ENCODE measurements around the gene SARS2. TPM values are rescaled to one million over a fixed set of nuclear protein-coding genes. Genes with fewer than 3 reads are reported as not detected.

SARS2 gene
- total RNA-seq, 1 donor from 2014 or later, result 61.3 TPM

- Mint-ChIP-seq H3K27ac (no peak overlapping the region), H3K27me3 (ENCODE audit: low read depth) (no peaks in the 10 kb centered on the region), H3K4me1 (peaks cover 17% of the 10 kb centered on the region), H3K9me3 (peaks cover 18% of the 10 kb centered on the region), H3K4me3 (peak overlapping the region; percentile 98), H3K36me3 (peaks cover 33% of the 10 kb centered on the region)
- TF ChIP-seq, protein P1, sequence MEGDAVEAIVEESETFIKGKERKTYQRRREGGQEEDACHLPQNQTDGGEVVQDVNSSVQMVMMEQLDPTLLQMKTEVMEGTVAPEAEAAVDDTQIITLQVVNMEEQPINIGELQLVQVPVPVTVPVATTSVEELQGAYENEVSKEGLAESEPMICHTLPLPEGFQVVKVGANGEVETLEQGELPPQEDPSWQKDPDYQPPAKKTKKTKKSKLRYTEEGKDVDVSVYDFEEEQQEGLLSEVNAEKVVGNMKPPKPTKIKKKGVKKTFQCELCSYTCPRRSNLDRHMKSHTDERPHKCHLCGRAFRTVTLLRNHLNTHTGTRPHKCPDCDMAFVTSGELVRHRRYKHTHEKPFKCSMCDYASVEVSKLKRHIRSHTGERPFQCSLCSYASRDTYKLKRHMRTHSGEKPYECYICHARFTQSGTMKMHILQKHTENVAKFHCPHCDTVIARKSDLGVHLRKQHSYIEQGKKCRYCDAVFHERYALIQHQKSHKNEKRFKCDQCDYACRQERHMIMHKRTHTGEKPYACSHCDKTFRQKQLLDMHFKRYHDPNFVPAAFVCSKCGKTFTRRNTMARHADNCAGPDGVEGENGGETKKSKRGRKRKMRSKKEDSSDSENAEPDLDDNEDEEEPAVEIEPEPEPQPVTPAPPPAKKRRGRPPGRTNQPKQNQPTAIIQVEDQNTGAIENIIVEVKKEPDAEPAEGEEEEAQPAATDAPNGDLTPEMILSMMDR (IDR thresholded peaks at IDR 0.05; ENCODE audit: unreplicated experiment), result no peak
- no peak for DNase-seq (ENCODE audit: low spot score in 2 of 2, unreplicated experiment in 2 of 2)
These were observed 2.0 kb upstream of the SARS2 start for GRCh38 chr19:38932425-38933179.

GRCh38 chr19:38931521-38931793 is 894 bp upstream of the SARS2 start:
- H3K27me3 Mint-ChIP-seq (ENCODE audit: low read depth), result no peaks in the 10 kb centered on the region
- H3K9me3 Mint-ChIP-seq, result peaks cover 18% of the 10 kb centered on the region
- peak overlapping the region; percentile 100 for H3K27ac Mint-ChIP-seq
- peak overlapping the region; percentile 98 for H3K4me3 Mint-ChIP-seq
- TF ChIP-seq, protein P1 (IDR thresholded peaks at IDR 0.05; ENCODE audit: unreplicated experiment), result no peak
- no peak for DNase-seq (ENCODE audit: low spot score in 2 of 2, unreplicated experiment in 2 of 2)
- peaks cover 33% of the 10 kb centered on the region for H3K36me3 Mint-ChIP-seq
- H3K4me1 Mint-ChIP-seq, result peaks cover 17% of the 10 kb centered on the region

- peak within 1 kb of the TSS; percentile 98 for H3K4me3 Mint-ChIP-seq
- peaks cover 15% of the 10 kb centered on the region for H3K9me3 Mint-ChIP-seq
- peaks cover 17% of the 10 kb centered on the region for H3K4me1 Mint-ChIP-seq
- no peaks in the 10 kb centered on the region for H3K27me3 Mint-ChIP-seq (ENCODE audit: low read depth)
- peak within 1 kb of the TSS; percentile 100 for H3K27ac Mint-ChIP-seq
- peak; percentile 96 to 97 for DNase-seq (ENCODE audit: low spot score in 2 of 2, unreplicated experiment in 2 of 2)
- TF ChIP-seq, protein P1 (IDR thresholded peaks at IDR 0.05; ENCODE audit: unreplicated experiment), result no peak
- H3K36me3 Mint-ChIP-seq, result peaks cover 30% of the 10 kb centered on the region
These were observed 385 bp upstream of the SARS2 start, which contains the start of gene MRPS12 for GRCh38 chr19:38930776-38931520. Gene MRPS12, plus strand, starts transcription at chr19:38930944. Its CDS starts 351 bp downstream, at chr19:38931295.

GRCh38 chr19:38928391-38929001 is 2.1 kb downstream of the SARS2 start:
- H3K27me3 Mint-ChIP-seq (ENCODE audit: low read depth), result no peaks in the 10 kb centered on the region
- no peak overlapping the region for H3K4me3 Mint-ChIP-seq
- TF ChIP-seq, protein P1 (IDR thresholded peaks at IDR 0.05; ENCODE audit: unreplicated experiment), result no peak
- H3K36me3 Mint-ChIP-seq, result peaks cover 23% of the 10 kb centered on the region
- peaks cover 17% of the 10 kb centered on the region for H3K4me1 Mint-ChIP-seq
- DNase-seq (ENCODE audit: low spot score in 2 of 2, unreplicated experiment in 2 of 2), result no peak
- no peaks in the 10 kb centered on the region for H3K9me3 Mint-ChIP-seq
- peak overlapping the region; percentile 21 for H3K27ac Mint-ChIP-seq

DNA sequence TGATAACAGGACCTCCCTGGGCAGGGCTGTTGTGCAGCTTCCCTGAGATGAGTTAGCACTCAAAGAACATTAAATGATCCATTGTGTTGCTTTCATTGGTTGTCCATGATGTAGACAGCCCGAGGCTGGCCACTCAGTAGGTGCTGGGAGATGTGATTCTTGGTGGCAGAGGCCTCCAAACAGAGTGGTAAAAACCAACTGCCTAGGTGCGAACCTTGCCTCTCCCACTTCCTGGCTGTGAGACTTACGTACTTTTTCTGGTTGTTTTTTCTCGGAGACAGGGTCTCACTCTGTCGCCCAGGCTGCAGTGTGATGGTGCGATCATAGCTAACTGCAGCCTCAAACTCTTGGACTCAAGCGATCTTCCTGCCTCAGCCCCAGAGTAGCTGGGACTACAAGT is 6.2 kb downstream of the SARS2 start:
- DNase-seq (ENCODE audit: low spot score in 2 of 2, unreplicated experiment in 2 of 2), result no peak
- Mint-ChIP-seq H3K36me3 (peaks cover 27% of the 10 kb centered on the region), H3K4me3 (no peak overlapping the region), H3K27ac (no peak overlapping the region), H3K27me3 (ENCODE audit: low read depth) (no peaks in the 10 kb centered on the region), H3K4me1 (peaks cover under 1% of the 10 kb centered on the region), H3K9me3 (no peaks in the 10 kb centered on the region)
- TF ChIP-seq, protein P1 (IDR thresholded peaks at IDR 0.05; ENCODE audit: unreplicated experiment), result no peak

Measured in mesothelial cell of epicardium (in vitro differentiated cells).